Measurements from ENCODE around the gene ITPRIPL2.

ITPRIPL2 gene

DNA sequence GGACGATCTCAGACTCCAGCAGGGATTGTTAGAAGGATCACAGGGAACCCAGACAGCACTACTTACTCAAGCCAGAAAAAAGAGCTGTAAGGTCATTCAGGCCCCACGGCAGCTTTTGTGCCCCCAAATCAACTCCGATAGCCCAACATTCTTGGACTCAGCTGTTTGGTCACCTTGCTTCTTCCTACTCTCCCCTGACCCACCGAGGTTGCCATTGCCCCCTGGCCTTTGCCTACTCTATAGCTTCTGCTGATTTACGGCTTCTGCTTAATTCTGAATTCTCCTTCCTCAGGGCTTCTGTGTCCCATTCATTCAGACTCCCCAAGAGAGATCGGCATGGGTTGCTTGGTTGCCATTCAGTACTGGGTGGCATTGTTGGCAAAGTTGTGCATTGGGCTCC is 8.6 kb upstream of the ITPRIPL2 start:
- no peak overlapping the region for H3K4me3 ChIP-seq (replicated peaks in 1 of 2; ENCODE audit: low read depth in 2 of 2, low read length in 2 of 2)
- no peak for DNase-seq (ENCODE audit: low read depth in 2 of 2)

GRCh38 chr16:19105891-19106624 is 7.7 kb upstream of the ITPRIPL2 start:
- TF ChIP-seq, protein P1, sequence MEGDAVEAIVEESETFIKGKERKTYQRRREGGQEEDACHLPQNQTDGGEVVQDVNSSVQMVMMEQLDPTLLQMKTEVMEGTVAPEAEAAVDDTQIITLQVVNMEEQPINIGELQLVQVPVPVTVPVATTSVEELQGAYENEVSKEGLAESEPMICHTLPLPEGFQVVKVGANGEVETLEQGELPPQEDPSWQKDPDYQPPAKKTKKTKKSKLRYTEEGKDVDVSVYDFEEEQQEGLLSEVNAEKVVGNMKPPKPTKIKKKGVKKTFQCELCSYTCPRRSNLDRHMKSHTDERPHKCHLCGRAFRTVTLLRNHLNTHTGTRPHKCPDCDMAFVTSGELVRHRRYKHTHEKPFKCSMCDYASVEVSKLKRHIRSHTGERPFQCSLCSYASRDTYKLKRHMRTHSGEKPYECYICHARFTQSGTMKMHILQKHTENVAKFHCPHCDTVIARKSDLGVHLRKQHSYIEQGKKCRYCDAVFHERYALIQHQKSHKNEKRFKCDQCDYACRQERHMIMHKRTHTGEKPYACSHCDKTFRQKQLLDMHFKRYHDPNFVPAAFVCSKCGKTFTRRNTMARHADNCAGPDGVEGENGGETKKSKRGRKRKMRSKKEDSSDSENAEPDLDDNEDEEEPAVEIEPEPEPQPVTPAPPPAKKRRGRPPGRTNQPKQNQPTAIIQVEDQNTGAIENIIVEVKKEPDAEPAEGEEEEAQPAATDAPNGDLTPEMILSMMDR (IDR thresholded peaks at IDR 0.05; ENCODE audit: low read depth, low read length) = no peak
- no peak overlapping the region for H3K4me3 ChIP-seq (replicated peaks in 1 of 2; ENCODE audit: low read depth in 2 of 2, low read length in 2 of 2)
- DNase-seq (ENCODE audit: low read depth in 2 of 2) = no peak

More for the DNA sequence above, 8.6 kb upstream of the ITPRIPL2 start:
- TF ChIP-seq, protein P1 (IDR thresholded peaks at IDR 0.05; ENCODE audit: low read depth, low read length) = no peak

- H3K4me3 ChIP-seq (replicated peaks in 1 of 2; ENCODE audit: low read depth in 2 of 2, low read length in 2 of 2) = no peak overlapping the region
- DNase-seq (ENCODE audit: low read depth in 2 of 2) = no peak
- TF ChIP-seq, protein P1 (IDR thresholded peaks at IDR 0.05; ENCODE audit: low read depth, low read length) = no peak
These were observed 7.1 kb upstream of the ITPRIPL2 start for GRCh38 chr16:19106625-19107020.

- DNase-seq (ENCODE audit: low read depth in 2 of 2) = no peak
- no peak overlapping the region for H3K4me3 ChIP-seq (replicated peaks in 1 of 2; ENCODE audit: low read depth in 2 of 2, low read length in 2 of 2)
- TF ChIP-seq, protein P1 (IDR thresholded peaks at IDR 0.05; ENCODE audit: low read depth, low read length) = no peak
These were observed 5.1 kb upstream of the ITPRIPL2 start for GRCh38 chr16:19108409-19109287.

- H3K4me3 ChIP-seq (replicated peaks in 1 of 2; ENCODE audit: low read depth in 2 of 2, low read length in 2 of 2) = no peak overlapping the region
- DNase-seq (ENCODE audit: low read depth in 2 of 2) = no peak
- TF ChIP-seq, protein P1 (IDR thresholded peaks at IDR 0.05; ENCODE audit: low read depth, low read length) = no peak
These were observed 4.5 kb upstream of the ITPRIPL2 start for GRCh38 chr16:19109288-19109664.

DNA sequence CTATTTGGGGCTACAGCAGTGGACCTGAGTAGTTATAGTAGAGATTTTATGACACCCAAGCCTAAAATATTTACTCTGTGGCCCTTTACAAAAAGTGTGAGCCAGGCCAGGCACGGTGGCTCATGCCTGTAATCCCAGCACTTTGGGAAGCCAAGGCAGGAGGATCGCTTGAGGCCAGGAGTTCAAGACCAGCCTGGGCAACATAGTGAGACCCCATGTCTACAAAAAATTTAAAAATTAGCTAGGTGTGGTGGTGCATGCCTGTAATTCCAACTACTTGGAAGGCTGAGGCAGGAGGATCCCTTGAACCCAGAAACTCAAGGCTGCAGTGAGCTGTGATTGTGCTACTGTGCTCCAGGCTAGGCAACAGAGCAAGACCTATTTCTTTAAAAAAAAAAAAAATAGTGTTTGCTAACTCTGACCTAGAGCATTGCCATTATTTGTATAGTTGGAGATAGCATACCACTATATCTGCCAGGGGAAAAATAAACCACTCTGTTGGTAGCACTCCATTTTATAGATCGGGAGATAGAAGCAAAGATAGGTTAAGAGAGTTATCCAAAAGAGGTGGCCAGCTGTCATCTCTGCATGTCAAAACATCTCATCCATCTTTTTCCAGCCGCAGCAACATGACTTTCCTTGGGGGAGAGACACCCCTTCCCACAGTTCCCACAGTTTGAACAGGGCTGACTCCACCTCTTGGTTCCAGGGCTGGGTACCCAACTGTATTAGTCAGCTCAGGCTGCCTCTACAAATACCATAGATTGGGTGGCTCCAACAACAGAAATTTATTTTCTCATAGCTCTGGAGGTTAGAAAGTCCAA is 3.0 kb upstream of the ITPRIPL2 start:
- no peak overlapping the region for H3K4me3 ChIP-seq (replicated peaks in 1 of 2; ENCODE audit: low read depth in 2 of 2, low read length in 2 of 2)
- TF ChIP-seq, protein P1 (IDR thresholded peaks at IDR 0.05; ENCODE audit: low read depth, low read length) = no peak
- no peak for DNase-seq (ENCODE audit: low read depth in 2 of 2)
